Measurements from ENCODE around the gene CERS2.

The CERS2 gene

GRCh38 chr1:150974580-150975478 is at the start of gene CERS2:
Gene CERS2, minus strand, starts transcription at chr1:150974835. Its CDS starts 5,745 bp downstream, at chr1:150969090.
- peaks cover 0 to 3% (median 0%) of the 10 kb centered on the region in 5 donors for H3K36me3 ChIP-seq (ENCODE audit: control insufficient read depth in 5 of 5, insufficient read depth in 5 of 5, low read length in 5 of 5)
- H3K4me3 ChIP-seq (ENCODE audit: low read depth in 1 of 5, low read length in 5 of 5), result peak within 1 kb of the TSS; percentile 74 to 95 (median 89)
- peak within 1 kb of the TSS; percentile 67 for H3K27ac ChIP-seq (ENCODE audit: low read depth, low read length)
- peaks cover 19 to 77% (median 59%) of the 10 kb centered on the region in 5 donors for H3K4me1 ChIP-seq (ENCODE audit: control insufficient read depth in 5 of 5, insufficient read depth in 5 of 5, low read length in 5 of 5)
- peak within 1 kb of the TSS; percentile 86 to 97 (median 89) for H3K9ac ChIP-seq (ENCODE audit: low read length in 5 of 5)
- H3K9me3 ChIP-seq (ENCODE audit: control insufficient read depth in 5 of 5, low read length in 5 of 5), result no peaks in the 10 kb centered on the region
- no peaks in the 10 kb centered on the region for H3K27me3 ChIP-seq (ENCODE audit: control insufficient read depth in 5 of 5, insufficient read depth in 4 of 5, low read length in 5 of 5)

GRCh38 chr1:151013518-151013917 is 38.9 kb upstream of the CERS2 start:
- H3K9ac ChIP-seq (ENCODE audit: low read length in 5 of 5), result no peak overlapping the region
- H3K27me3 ChIP-seq (ENCODE audit: control insufficient read depth in 5 of 5, insufficient read depth in 4 of 5, low read length in 5 of 5), result no peaks in the 10 kb centered on the region
- H3K9me3 ChIP-seq (ENCODE audit: control insufficient read depth in 5 of 5, low read length in 5 of 5), result no peaks in the 10 kb centered on the region
- H3K4me3 ChIP-seq (ENCODE audit: low read depth in 1 of 5, low read length in 5 of 5), result no peak overlapping the region
- no peak overlapping the region for H3K27ac ChIP-seq (ENCODE audit: low read depth, low read length)
- peaks cover 5 to 11% (median 10%) of the 10 kb centered on the region in 5 donors for H3K36me3 ChIP-seq (ENCODE audit: control insufficient read depth in 5 of 5, insufficient read depth in 5 of 5, low read length in 5 of 5)
- peaks cover 0 to 25% (median 23%) of the 10 kb centered on the region in 5 donors for H3K4me1 ChIP-seq (ENCODE audit: control insufficient read depth in 5 of 5, insufficient read depth in 5 of 5, low read length in 5 of 5)

- H3K9me3 ChIP-seq (ENCODE audit: control insufficient read depth in 5 of 5, low read length in 5 of 5), result no peaks in the 10 kb centered on the region
- H3K4me3 ChIP-seq (ENCODE audit: low read depth in 1 of 5, low read length in 5 of 5), result no peak overlapping the region
- no peak overlapping the region for H3K27ac ChIP-seq (ENCODE audit: low read depth, low read length)
- no peaks in the 10 kb centered on the region for H3K27me3 ChIP-seq (ENCODE audit: control insufficient read depth in 5 of 5, insufficient read depth in 4 of 5, low read length in 5 of 5)
- peaks cover under 1 to 7% (median 3%) of the 10 kb centered on the region in 5 donors for H3K36me3 ChIP-seq (ENCODE audit: control insufficient read depth in 5 of 5, insufficient read depth in 5 of 5, low read length in 5 of 5)
- no peak overlapping the region for H3K9ac ChIP-seq (ENCODE audit: low read length in 5 of 5)
- H3K4me1 ChIP-seq (ENCODE audit: control insufficient read depth in 5 of 5, insufficient read depth in 5 of 5, low read length in 5 of 5), result peaks cover 4 to 28% (median 25%) of the 10 kb centered on the region in 5 donors
Measured at GRCh38 chr1:151012684-151013471, 38.2 kb upstream of the CERS2 start.

GRCh38 chr1:151011154-151011850 is 36.7 kb upstream of the CERS2 start:
- Histone ChIP-seq H3K9ac (ENCODE audit: low read length in 5 of 5) (peak overlapping the region in 1 of 5 donors; percentile 7), H3K4me1 (ENCODE audit: control insufficient read depth in 5 of 5, insufficient read depth in 5 of 5, low read length in 5 of 5) (peaks cover 7 to 44% (median 37%) of the 10 kb centered on the region in 5 donors), H3K27ac (ENCODE audit: low read depth, low read length) (no peak overlapping the region), H3K27me3 (ENCODE audit: control insufficient read depth in 5 of 5, insufficient read depth in 4 of 5, low read length in 5 of 5) (no peaks in the 10 kb centered on the region), H3K4me3 (ENCODE audit: low read depth in 1 of 5, low read length in 5 of 5) (no peak overlapping the region), H3K9me3 (ENCODE audit: control insufficient read depth in 5 of 5, low read length in 5 of 5) (no peaks in the 10 kb centered on the region), H3K36me3 (ENCODE audit: control insufficient read depth in 5 of 5, insufficient read depth in 5 of 5, low read length in 5 of 5) (peaks cover 0 to 5% (median 0%) of the 10 kb centered on the region in 5 donors)

- Histone ChIP-seq H3K27ac (ENCODE audit: low read depth, low read length) (no peak overlapping the region), H3K9ac (ENCODE audit: low read length in 5 of 5) (no peak overlapping the region), H3K36me3 (ENCODE audit: control insufficient read depth in 5 of 5, insufficient read depth in 5 of 5, low read length in 5 of 5) (peaks cover 0 to 5% (median 0%) of the 10 kb centered on the region in 5 donors), H3K4me1 (ENCODE audit: control insufficient read depth in 5 of 5, insufficient read depth in 5 of 5, low read length in 5 of 5) (peaks cover 7 to 53% (median 47%) of the 10 kb centered on the region in 5 donors), H3K27me3 (ENCODE audit: control insufficient read depth in 5 of 5, insufficient read depth in 4 of 5, low read length in 5 of 5) (no peaks in the 10 kb centered on the region), H3K4me3 (ENCODE audit: low read depth in 1 of 5, low read length in 5 of 5) (no peak overlapping the region), H3K9me3 (ENCODE audit: control insufficient read depth in 5 of 5, low read length in 5 of 5) (no peaks in the 10 kb centered on the region)
Measured at GRCh38 chr1:151010346-151010726, 35.7 kb upstream of the CERS2 start.

GRCh38 chr1:151009674-151010345 is 35.2 kb upstream of the CERS2 start:
- Histone ChIP-seq H3K9ac (ENCODE audit: low read length in 5 of 5) (peak overlapping the region in 1 of 5 donors; percentile 13), H3K9me3 (ENCODE audit: control insufficient read depth in 5 of 5, low read length in 5 of 5) (no peaks in the 10 kb centered on the region)

GRCh38 chr1:151009206-151009587 is 34.6 kb upstream of the CERS2 start:
- Histone ChIP-seq H3K4me3 (ENCODE audit: low read depth in 1 of 5, low read length in 5 of 5) (peak overlapping the region; percentile 78 to 100 (median 99)), H3K27me3 (ENCODE audit: control insufficient read depth in 5 of 5, insufficient read depth in 4 of 5, low read length in 5 of 5) (no peaks in the 10 kb centered on the region), H3K27ac (ENCODE audit: low read depth, low read length) (peak overlapping the region; percentile 95), H3K4me1 (ENCODE audit: control insufficient read depth in 5 of 5, insufficient read depth in 5 of 5, low read length in 5 of 5) (peaks cover 7 to 62% (median 57%) of the 10 kb centered on the region in 5 donors), H3K36me3 (ENCODE audit: control insufficient read depth in 5 of 5, insufficient read depth in 5 of 5, low read length in 5 of 5) (peaks cover 0 to 5% (median 0%) of the 10 kb centered on the region in 5 donors), H3K9ac (ENCODE audit: low read length in 5 of 5) (peak overlapping the region; percentile 61 to 95 (median 89)), H3K9me3 (ENCODE audit: control insufficient read depth in 5 of 5, low read length in 5 of 5) (no peaks in the 10 kb centered on the region)

More at GRCh38 chr1:151009674-151010345, 35.2 kb upstream of the CERS2 start:
- H3K36me3 ChIP-seq (ENCODE audit: control insufficient read depth in 5 of 5, insufficient read depth in 5 of 5, low read length in 5 of 5), result peaks cover 0 to 5% (median 0%) of the 10 kb centered on the region in 5 donors
- H3K27ac ChIP-seq (ENCODE audit: low read depth, low read length), result peak overlapping the region; percentile 95
- H3K4me1 ChIP-seq (ENCODE audit: control insufficient read depth in 5 of 5, insufficient read depth in 5 of 5, low read length in 5 of 5), result peaks cover 7 to 57% (median 52%) of the 10 kb centered on the region in 5 donors
- H3K27me3 ChIP-seq (ENCODE audit: control insufficient read depth in 5 of 5, insufficient read depth in 4 of 5, low read length in 5 of 5), result no peaks in the 10 kb centered on the region
- H3K4me3 ChIP-seq (ENCODE audit: low read depth in 1 of 5, low read length in 5 of 5), result peak overlapping the region in 2 of 5 donors; percentile 93 to 99

GRCh38 chr1:151008244-151009205 is 33.9 kb upstream of the CERS2 start, which contains the start of gene PRUNE1:
Gene PRUNE1, plus strand, starts transcription at chr1:151008449. Its CDS starts 184 bp downstream, at chr1:151008633.
- Histone ChIP-seq H3K27ac (ENCODE audit: low read depth, low read length) (peak within 1 kb of the TSS; percentile 95), H3K27me3 (ENCODE audit: control insufficient read depth in 5 of 5, insufficient read depth in 4 of 5, low read length in 5 of 5) (no peaks in the 10 kb centered on the region), H3K36me3 (ENCODE audit: control insufficient read depth in 5 of 5, insufficient read depth in 5 of 5, low read length in 5 of 5) (peaks cover 0 to 5% (median 0%) of the 10 kb centered on the region in 5 donors), H3K4me3 (ENCODE audit: low read depth in 1 of 5, low read length in 5 of 5) (peak within 1 kb of the TSS; percentile 78 to 100 (median 99)), H3K4me1 (ENCODE audit: control insufficient read depth in 5 of 5, insufficient read depth in 5 of 5, low read length in 5 of 5) (peaks cover 7 to 67% (median 64%) of the 10 kb centered on the region in 5 donors), H3K9ac (ENCODE audit: low read length in 5 of 5) (peak within 1 kb of the TSS; percentile 61 to 95 (median 89)), H3K9me3 (ENCODE audit: control insufficient read depth in 5 of 5, low read length in 5 of 5) (no peaks in the 10 kb centered on the region)
